GM10266 (cell line): ENCODE results near the gene EHBP1L1.

Experiments
- DNase-seq: peaks from one replicate; pipeline ENCODE4 v3.0.0; 2012; ENCODE audit errors: extremely low spot score
- CTCF ChIP-seq: IDR thresholded peaks from 2 replicates; pipeline ENCODE4 v1.5.1; 2012; ENCODE audit warnings: mild to moderate bottlenecking, low read depth; ENCODE audit not compliant: control insufficient read depth, insufficient read depth; ENCODE audit errors: missing control alignments

EHBP1L1 gene

GRCh38 chr11:65554842-65555430, 20.9 kb upstream of the EHBP1L1 start:
- no peak for TF ChIP-seq CTCF
- no peak for DNase-seq

DNA sequence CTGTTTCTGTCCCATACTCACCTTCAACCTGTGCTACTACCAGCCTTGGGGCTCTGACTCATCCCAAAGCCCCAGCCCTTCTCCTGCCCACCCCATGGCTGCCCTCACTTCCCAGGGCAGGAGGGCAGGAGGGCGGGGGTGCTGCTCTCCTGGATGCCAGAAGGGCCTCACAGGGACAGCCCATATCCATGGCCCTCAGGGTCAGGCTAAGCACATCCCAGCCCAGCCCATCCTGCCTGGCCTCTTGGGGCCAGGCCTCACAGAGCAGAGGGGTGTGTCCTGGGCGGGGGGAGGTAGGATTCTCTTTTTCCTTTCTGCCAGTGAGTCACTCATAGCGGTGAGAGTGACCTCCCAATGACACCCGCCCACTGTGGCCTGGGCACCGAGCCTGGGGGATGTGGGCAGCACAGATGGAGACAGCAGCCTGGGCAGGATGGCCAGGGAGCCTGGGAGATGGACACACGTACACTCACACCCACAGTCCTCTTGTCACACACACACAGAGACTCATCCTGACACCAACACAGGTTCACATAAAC, 20.1 kb upstream of the EHBP1L1 start:
- DNase-seq: no peak
- no peak for TF ChIP-seq CTCF

- DNase-seq: no peak
- TF ChIP-seq CTCF: no peak
Observed at GRCh38 chr11:65556470-65557279, 19.2 kb upstream of the EHBP1L1 start.

DNA sequence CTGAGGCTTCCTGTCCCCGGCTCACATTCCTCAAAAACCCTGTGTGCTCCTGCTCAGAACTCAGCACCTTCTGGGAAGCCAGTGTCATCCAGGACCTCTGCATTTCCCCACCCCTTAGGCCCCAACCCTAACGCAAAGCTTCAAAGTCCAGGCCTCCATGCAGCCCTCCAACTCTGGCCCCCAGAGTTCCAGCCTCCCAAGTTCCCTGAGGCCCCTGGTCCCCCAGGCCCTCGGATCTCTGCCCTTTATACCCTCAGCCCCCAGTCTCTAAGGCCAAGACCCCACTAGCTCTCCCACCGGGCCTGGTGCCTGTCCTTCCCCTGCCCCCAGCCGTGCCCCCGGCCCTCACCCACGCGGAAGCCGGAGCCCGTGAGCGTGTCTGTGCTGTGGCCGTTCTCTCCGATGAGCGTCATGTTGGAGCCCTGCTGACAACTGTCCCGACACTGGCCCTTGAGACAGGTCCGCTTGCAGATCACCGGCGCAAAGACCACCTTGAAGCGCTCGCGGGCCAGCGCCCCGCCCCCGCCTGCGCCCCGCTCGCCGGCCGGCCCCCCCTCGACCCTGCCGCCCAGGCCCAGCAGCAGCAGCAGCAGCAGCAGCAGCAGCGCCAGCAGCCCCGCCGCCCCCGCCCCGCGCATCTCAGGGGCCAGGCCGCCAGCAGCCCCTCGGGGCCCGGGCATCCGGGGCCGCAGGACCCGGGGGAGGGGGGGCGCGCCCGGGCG, 18.4 kb upstream of the EHBP1L1 start:
- no peak for TF ChIP-seq CTCF
- DNase-seq: no peak

GRCh38 chr11:65558002-65558929, 17.6 kb upstream of the EHBP1L1 start, which contains the start of gene LTBP3:
TSS of gene LTBP3 (minus strand) at chr11:65558359. CDS start at chr11:65557959, 400 bp downstream.
- TF ChIP-seq CTCF: no peak
- peak; percentile 87 for DNase-seq

- DNase-seq: no peak
- TF ChIP-seq CTCF: no peak
Observed at GRCh38 chr11:65558930-65559509, 16.8 kb upstream of the EHBP1L1 start.
